Neuronal stem cell (in vitro differentiated cells): ENCODE results near the gene ASPHD1.

Experiments used
- DNase-seq: peaks from one replicate; pipeline ENCODE4 v3.0.0-alpha.2; 2013; ENCODE audit warnings: low spot score
- H2AFZ ChIP-seq: one replicate; pipeline ENCODE4 v1.6.1; 2013; ENCODE audit warnings: mild to moderate bottlenecking, low read length, inconsistent platforms
- H2AK5ac ChIP-seq: 2 replicates; pipeline ENCODE4 v1.6.1; 2013; ENCODE audit warnings: low read depth, mild to moderate bottlenecking, inconsistent platforms, low read length, moderate library complexity, mixed read lengths
- H2BK120ac ChIP-seq: 2 replicates; pipeline ENCODE4 v1.6.1; 2013; ENCODE audit warnings: low read depth, mild to moderate bottlenecking, inconsistent platforms, low read length, moderate library complexity, mixed read lengths
- H2BK12ac ChIP-seq: one replicate; pipeline ENCODE4 v1.6.1; 2013; ENCODE audit warnings: low read length, inconsistent platforms
- H2BK15ac ChIP-seq: 2 replicates; pipeline ENCODE4 v1.6.1; 2013; ENCODE audit warnings: mild to moderate bottlenecking, low read length, inconsistent platforms, mixed read lengths
- H2BK5ac ChIP-seq: one replicate; pipeline ENCODE4 v1.6.1; 2013; ENCODE audit warnings: inconsistent platforms, mild to moderate bottlenecking, low read length, moderate library complexity
- H3K14ac ChIP-seq: one replicate; pipeline ENCODE4 v1.6.1; 2013; ENCODE audit warnings: low read length, inconsistent platforms
- H3K18ac ChIP-seq: 2 replicates; pipeline ENCODE4 v1.6.1; 2013; ENCODE audit warnings: low read length, inconsistent platforms
- H3K23ac ChIP-seq: 2 replicates; pipeline ENCODE4 v1.6.1; 2013; ENCODE audit warnings: low read depth, mild to moderate bottlenecking, mixed read lengths, low read length, inconsistent platforms; ENCODE audit not compliant: poor library complexity
- H3K27ac ChIP-seq: replicated peaks from 3 replicates; pipeline ENCODE4 v1.5.1; 2013; ENCODE audit warnings: low read length, inconsistent platforms
- H3K27me3 ChIP-seq, 3 experiments: 2 replicates each; pipeline ENCODE4 v1.6.1; 2013; ENCODE audit warnings: low read length in 3 of 3, mild to moderate bottlenecking in 2 of 3, inconsistent platforms in 1 of 3, low read depth in 1 of 3, mixed read lengths in 1 of 3, moderate library complexity in 1 of 3; ENCODE audit not compliant: control insufficient read depth in 3 of 3, insufficient read depth in 3 of 3
- H3K36me3 ChIP-seq, 2 donors: replicated peaks in 1 of 2; 2 replicates each; pipeline ENCODE4 v1.6.1; 2013; ENCODE audit warnings: low read length in 2 of 2; ENCODE audit not compliant: control insufficient read depth in 2 of 2, insufficient read depth in 2 of 2
- H3K4ac ChIP-seq: 2 replicates; pipeline ENCODE4 v1.6.1; 2013; ENCODE audit warnings: inconsistent platforms, mild to moderate bottlenecking, low read length, moderate library complexity
- H3K4me1 ChIP-seq, 2 donors: 1 replicate in 1 of 2; 2 replicates in 1 of 2; pipeline ENCODE4 v1.6.1; 2013; ENCODE audit warnings: low read length in 2 of 2, low read depth in 1 of 2; ENCODE audit not compliant: control insufficient read depth in 2 of 2, insufficient read depth in 1 of 2
- H3K4me2 ChIP-seq: one replicate; pipeline ENCODE4 v1.6.1; 2013; ENCODE audit warnings: mild to moderate bottlenecking, low read length, inconsistent platforms; ENCODE audit not compliant: insufficient read depth, poor library complexity, severe bottlenecking
- H3K4me3 ChIP-seq, 2 donors: 2 replicates each; pipeline ENCODE4 v1.5.1; 2013; ENCODE audit warnings: low read length in 2 of 2, mild to moderate bottlenecking in 2 of 2, inconsistent platforms in 1 of 2, moderate library complexity in 1 of 2
- H3K79me1 ChIP-seq: one replicate; pipeline ENCODE4 v1.6.1; 2013; ENCODE audit warnings: low read depth, mild to moderate bottlenecking, inconsistent platforms, low read length, moderate library complexity
- H3K9ac ChIP-seq: one replicate; pipeline ENCODE4 v1.6.1; 2013; ENCODE audit warnings: mild to moderate bottlenecking, low read depth, low read length, inconsistent platforms; ENCODE audit not compliant: poor library complexity
- H3K9me3 ChIP-seq, 2 donors: replicated peaks in 1 of 2; 2 replicates each; pipeline versions ENCODE3 to v1.6.1; 2013; ENCODE audit warnings: low read length in 2 of 2, mild to moderate bottlenecking in 2 of 2, inconsistent platforms in 1 of 2, low read depth in 1 of 2, mixed read lengths in 1 of 2, moderate library complexity in 1 of 2; ENCODE audit not compliant: control insufficient read depth in 2 of 2, insufficient read depth in 1 of 2
- H4K8ac ChIP-seq: one replicate; pipeline ENCODE4 v1.6.1; 2013; ENCODE audit warnings: low read depth, mild to moderate bottlenecking, inconsistent platforms, low read length, moderate library complexity
- H4K91ac ChIP-seq: one replicate; pipeline ENCODE4 v1.6.1; 2013; ENCODE audit warnings: low read length, low read depth, mild to moderate bottlenecking, inconsistent platforms; ENCODE audit not compliant: poor library complexity
- WGBS, 2 donors: extraction: QIAGEN DNeasy Blood & Tissue Kit; methylation state at CpG; one replicate each; pipeline ENCODE4 v1.1.7; 2013; ENCODE audit warnings: missing lambda C conversion rate in 2 of 2, mixed read lengths in 1 of 2; ENCODE audit not compliant: insufficient read length in 2 of 2, insufficient replicate concordance in 1 of 2; ENCODE audit errors: extremely low coverage in 2 of 2; 5-methylcytosine and 5-hydroxymethylcytosine counted together

The ASPHD1 gene

DNA sequence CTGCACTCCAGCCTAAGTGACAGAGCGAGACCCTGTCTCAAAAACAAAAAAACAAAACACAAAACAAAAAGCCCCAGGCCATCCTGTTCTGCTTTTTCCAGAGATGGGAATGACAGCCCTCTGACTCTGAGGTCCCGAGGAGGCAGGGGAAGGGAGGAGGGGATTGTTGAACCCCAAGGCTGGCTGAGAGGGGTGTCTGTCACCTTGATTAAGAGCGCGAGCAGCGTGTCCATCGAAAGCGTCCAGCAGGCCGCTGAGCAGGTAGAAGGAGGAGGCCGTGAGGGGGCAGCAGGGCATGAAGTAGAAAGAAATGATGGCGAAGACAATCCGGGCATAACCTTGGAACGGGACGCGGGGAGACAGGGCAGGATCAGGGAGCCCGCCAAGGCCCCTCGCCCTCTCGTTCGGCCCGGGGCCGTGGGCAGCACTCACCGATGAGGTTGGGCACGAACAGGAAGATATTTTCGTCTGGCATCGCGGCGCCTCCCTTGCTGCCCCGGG lies 37.9 kb upstream of the ASPHD1 start:
- Histone ChIP-seq H4K8ac (no peak overlapping the region), H4K91ac (no peak overlapping the region), H3K27ac (peak overlapping the region; percentile 55), H3K4me3 (peak overlapping the region; percentile 77 to 96), H3K9me3 (no peaks in the 10 kb centered on the region), H3K79me1 (peaks cover 7% of the 10 kb centered on the region), H3K4ac (no peak overlapping the region), H3K4me1 (peaks cover 4 to 8% of the 10 kb centered on the region in 2 donors), H3K36me3 (peaks cover 20 to 22% of the 10 kb centered on the region in 2 donors), H2BK15ac (peak overlapping the region; percentile 94), H3K27me3 (no peaks in the 10 kb centered on the region), H2BK120ac (no peak overlapping the region), H3K23ac (peak overlapping the region; percentile 94), H2BK12ac (no peak overlapping the region), H2AFZ (peak overlapping the region; percentile 92), H3K18ac (peak overlapping the region; percentile 91), H2AK5ac (peak overlapping the region; percentile 5), H2BK5ac (peak overlapping the region; percentile 96), H3K4me2 (peak overlapping the region; percentile 75), H3K9ac (peak overlapping the region; percentile 92), H3K14ac (no peak overlapping the region)
- no peak for DNase-seq
- no CpG with 5 or more reads among the region's 27 CpGs for WGBS, 2 donors

- Histone ChIP-seq H2AK5ac (peak within 1 kb of the TSS; percentile 87), H3K27me3 (no peaks in the 10 kb centered on the region), H2AFZ (peak within 1 kb of the TSS; percentile 92), H2BK12ac (no peak within 1 kb of the TSS), H3K9me3 (no peaks in the 10 kb centered on the region), H4K91ac (no peak within 1 kb of the TSS), H3K18ac (peak within 1 kb of the TSS; percentile 91), H2BK120ac (peak within 1 kb of the TSS; percentile 56), H3K14ac (peak within 1 kb of the TSS; percentile 77), H3K4me1 (peaks cover 4 to 8% of the 10 kb centered on the region in 2 donors), H3K23ac (peak within 1 kb of the TSS; percentile 94), H3K27ac (peak within 1 kb of the TSS; percentile 55), H3K36me3 (peaks cover 20 to 22% of the 10 kb centered on the region in 2 donors), H3K79me1 (peaks cover 7% of the 10 kb centered on the region), H4K8ac (peak within 1 kb of the TSS; percentile 83), H3K4me3 (peak within 1 kb of the TSS; percentile 77 to 96), H3K4ac (no peak within 1 kb of the TSS), H2BK15ac (peak within 1 kb of the TSS; percentile 94), H2BK5ac (peak within 1 kb of the TSS; percentile 96), H3K4me2 (peak within 1 kb of the TSS; percentile 75), H3K9ac (peak within 1 kb of the TSS; percentile 92)
- no CpG with 5 or more reads among the region's 57 CpGs for WGBS, 2 donors
- DNase-seq, result peak; percentile 97
Observed at GRCh38 chr16:29862884-29863668, 37.2 kb upstream of the ASPHD1 start, which contains the start of gene CDIPT. Gene CDIPT (minus strand): TSS chr16:29863226. CDS start chr16:29862857, 369 bp downstream.

DNA sequence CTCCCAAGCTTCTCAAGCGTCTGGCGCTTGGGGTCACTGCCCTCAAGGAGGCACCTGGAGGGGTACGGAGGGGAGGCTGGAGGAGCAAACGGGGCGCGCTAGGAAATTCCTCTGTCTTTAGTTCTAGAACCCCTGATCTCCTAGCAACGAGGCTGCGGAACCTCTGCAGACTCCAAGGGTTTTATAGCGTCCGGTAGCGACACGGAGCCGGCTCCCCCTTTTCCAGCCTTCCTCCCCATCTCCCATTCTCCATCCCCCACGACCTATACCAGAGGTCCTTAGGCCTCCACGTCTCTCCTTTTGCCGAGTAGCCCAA lies 36.7 kb upstream of the ASPHD1 start:
- Histone ChIP-seq H2BK15ac (peak overlapping the region; percentile 86), H3K9ac (no peak overlapping the region), H3K4me1 (peaks cover 4 to 8% of the 10 kb centered on the region in 2 donors), H2BK5ac (no peak overlapping the region), H2BK12ac (no peak overlapping the region), H3K18ac (peak overlapping the region; percentile 80), H3K4me3 (peak overlapping the region in 1 of 2 donors; percentile 15), H3K4ac (no peak overlapping the region), H3K27me3 (no peaks in the 10 kb centered on the region), H3K27ac (no peak overlapping the region), H3K23ac (no peak overlapping the region), H3K9me3 (no peaks in the 10 kb centered on the region), H3K36me3 (peaks cover 17 to 21% of the 10 kb centered on the region in 2 donors), H4K8ac (peak overlapping the region; percentile 83), H3K4me2 (peak overlapping the region; percentile 18), H4K91ac (no peak overlapping the region), H2AFZ (peak overlapping the region; percentile 92), H3K79me1 (peaks cover 7% of the 10 kb centered on the region), H2AK5ac (peak overlapping the region; percentile 87), H3K14ac (peak overlapping the region; percentile 77), H2BK120ac (peak overlapping the region; percentile 56)
- WGBS, 2 donors, result no CpG with 5 or more reads among the region's 16 CpGs
- DNase-seq, result no peak

GRCh38 chr16:29864205-29864604 lies 36.1 kb upstream of the ASPHD1 start:
- H4K8ac ChIP-seq, result no peak overlapping the region
- H3K23ac ChIP-seq, result no peak overlapping the region
- H3K14ac ChIP-seq, result no peak overlapping the region
- H3K9ac ChIP-seq, result peak overlapping the region; percentile 18
- H3K4me2 ChIP-seq, result no peak overlapping the region
- peak overlapping the region; percentile 92 for H2AFZ ChIP-seq
- H2BK15ac ChIP-seq, result peak overlapping the region; percentile 86
- H3K4ac ChIP-seq, result no peak overlapping the region
- H4K91ac ChIP-seq, result no peak overlapping the region
- no peak for DNase-seq
- H3K36me3 ChIP-seq, result peaks cover 11 to 15% of the 10 kb centered on the region in 2 donors
- peaks cover 7% of the 10 kb centered on the region for H3K79me1 ChIP-seq
- no peaks in the 10 kb centered on the region for H3K9me3 ChIP-seq
- no peak overlapping the region for H2BK120ac ChIP-seq
- peaks cover 4 to 8% of the 10 kb centered on the region in 2 donors for H3K4me1 ChIP-seq
- H3K18ac ChIP-seq, result no peak overlapping the region
- peak overlapping the region; percentile 16 for H2AK5ac ChIP-seq
- no peak overlapping the region for H2BK5ac ChIP-seq
- H3K4me3 ChIP-seq, result no peak overlapping the region
- no CpG with 5 or more reads among the region's 9 CpGs for WGBS, 2 donors
- no peak overlapping the region for H3K27ac ChIP-seq
- no peaks in the 10 kb centered on the region for H3K27me3 ChIP-seq
- peak overlapping the region; percentile 25 for H2BK12ac ChIP-seq
